ENCODE data around the gene KRT74. TPM values are rescaled to one million over a fixed set of nuclear protein-coding genes. Genes with fewer than 3 reads are reported as not detected.

The KRT74 gene
- total RNA-seq, 1 donor from 2014 or later, result not detected

GRCh38 chr12:52604859-52605258, 31.2 kb upstream of the KRT74 start:
- H3K27ac Mint-ChIP-seq (ENCODE audit: unreplicated experiment), result no peak overlapping the region
- H3K4me1 Mint-ChIP-seq (ENCODE audit: unreplicated experiment), result no peaks in the 10 kb centered on the region
- TF ChIP-seq CTCF (IDR thresholded peaks at IDR 0.05; ENCODE audit: unreplicated experiment), result no peak
- no peak for DNase-seq (ENCODE audit: low spot score)
- no peak overlapping the region for H3K4me3 Mint-ChIP-seq (ENCODE audit: unreplicated experiment)
- no peaks in the 10 kb centered on the region for H3K27me3 Mint-ChIP-seq (ENCODE audit: unreplicated experiment)
- no peaks in the 10 kb centered on the region for H3K9me3 Mint-ChIP-seq (ENCODE audit: unreplicated experiment)
- no peaks in the 10 kb centered on the region for H3K36me3 Mint-ChIP-seq (ENCODE audit: low read depth, unreplicated experiment)

GRCh38 chr12:52603314-52603713, 29.7 kb upstream of the KRT74 start:
- Mint-ChIP-seq H3K4me1 (ENCODE audit: unreplicated experiment) (no peaks in the 10 kb centered on the region), H3K4me3 (ENCODE audit: unreplicated experiment) (no peak overlapping the region), H3K9me3 (ENCODE audit: unreplicated experiment) (no peaks in the 10 kb centered on the region), H3K27me3 (ENCODE audit: unreplicated experiment) (no peaks in the 10 kb centered on the region), H3K27ac (ENCODE audit: unreplicated experiment) (no peak overlapping the region), H3K36me3 (ENCODE audit: low read depth, unreplicated experiment) (no peaks in the 10 kb centered on the region)
- DNase-seq (ENCODE audit: low spot score), result no peak
- no peak for TF ChIP-seq CTCF (IDR thresholded peaks at IDR 0.05; ENCODE audit: unreplicated experiment)

- Mint-ChIP-seq H3K27me3 (ENCODE audit: unreplicated experiment) (no peaks in the 10 kb centered on the region), H3K4me1 (ENCODE audit: unreplicated experiment) (no peaks in the 10 kb centered on the region), H3K27ac (ENCODE audit: unreplicated experiment) (no peak overlapping the region), H3K36me3 (ENCODE audit: low read depth, unreplicated experiment) (no peaks in the 10 kb centered on the region), H3K4me3 (ENCODE audit: unreplicated experiment) (no peak overlapping the region), H3K9me3 (ENCODE audit: unreplicated experiment) (no peaks in the 10 kb centered on the region)
- DNase-seq (ENCODE audit: low spot score), result no peak
- no peak for TF ChIP-seq CTCF (IDR thresholded peaks at IDR 0.05; ENCODE audit: unreplicated experiment)
Measured at GRCh38 chr12:52602552-52602951, 28.9 kb upstream of the KRT74 start.

GRCh38 chr12:52601671-52602070, 28.0 kb upstream of the KRT74 start:
- no peaks in the 10 kb centered on the region for H3K9me3 Mint-ChIP-seq (ENCODE audit: unreplicated experiment)
- H3K4me1 Mint-ChIP-seq (ENCODE audit: unreplicated experiment), result no peaks in the 10 kb centered on the region
- no peaks in the 10 kb centered on the region for H3K27me3 Mint-ChIP-seq (ENCODE audit: unreplicated experiment)
- H3K27ac Mint-ChIP-seq (ENCODE audit: unreplicated experiment), result no peak overlapping the region
- no peak overlapping the region for H3K4me3 Mint-ChIP-seq (ENCODE audit: unreplicated experiment)
- no peaks in the 10 kb centered on the region for H3K36me3 Mint-ChIP-seq (ENCODE audit: low read depth, unreplicated experiment)
- TF ChIP-seq CTCF (IDR thresholded peaks at IDR 0.05; ENCODE audit: unreplicated experiment), result no peak
- DNase-seq (ENCODE audit: low spot score), result no peak

- H3K36me3 Mint-ChIP-seq (ENCODE audit: low read depth, unreplicated experiment), result no peaks in the 10 kb centered on the region
- no peak for DNase-seq (ENCODE audit: low spot score)
- no peak for TF ChIP-seq CTCF (IDR thresholded peaks at IDR 0.05; ENCODE audit: unreplicated experiment)
- H3K4me3 Mint-ChIP-seq (ENCODE audit: unreplicated experiment), result no peak within 1 kb of the TSS
- H3K4me1 Mint-ChIP-seq (ENCODE audit: unreplicated experiment), result no peaks in the 10 kb centered on the region
- H3K27ac Mint-ChIP-seq (ENCODE audit: unreplicated experiment), result no peak within 1 kb of the TSS
- no peaks in the 10 kb centered on the region for H3K27me3 Mint-ChIP-seq (ENCODE audit: unreplicated experiment)
- no peaks in the 10 kb centered on the region for H3K9me3 Mint-ChIP-seq (ENCODE audit: unreplicated experiment)
Measured at GRCh38 chr12:52600941-52601481, 27.4 kb upstream of the KRT74 start, which contains the start of gene KRT72. KRT72 (minus strand) TSS chr12:52601463; CDS start chr12:52601452, 11 bp downstream.

Measured in endothelial cell (in vitro differentiated cells).